ENCODE data around the gene FARP1. TPM values are rescaled to one million over a fixed set of nuclear protein-coding genes. Genes with fewer than 3 reads are reported as not detected.

The FARP1 gene
- total and polyA plus RNA-seq, 2 of the 8 experiments (the other 6 are each of a cell fraction or from before 2014, with no cell fraction given): 24.7 to 104 TPM

DNA sequence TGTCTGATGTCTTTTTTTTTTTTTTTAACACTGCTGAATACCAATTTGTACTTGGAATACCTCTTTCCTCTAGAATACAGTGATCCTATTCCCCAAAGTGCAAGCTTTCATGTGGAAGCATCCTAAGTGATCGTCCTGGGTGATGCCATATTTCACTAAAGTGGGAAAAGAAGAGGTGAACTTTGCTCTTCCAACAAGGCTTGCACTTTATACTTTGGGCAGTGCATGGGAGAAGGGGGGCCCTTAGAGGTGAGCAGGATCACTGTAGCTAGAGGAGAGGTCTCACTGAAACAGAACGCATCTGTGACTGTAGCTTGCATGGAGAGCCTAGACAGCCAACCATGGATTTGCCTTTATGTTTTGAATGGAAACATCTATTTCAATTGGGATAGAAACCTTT, 260.2 kb downstream of the FARP1 start:
- no peak overlapping the region for H3K23ac ChIP-seq (ENCODE audit: insufficient read length)
- H3K4ac ChIP-seq (replicated peaks; ENCODE audit: insufficient read length, low read depth, low read length): no peak overlapping the region
- H2BK15ac ChIP-seq (ENCODE audit: low read length): no peak overlapping the region
- no peak overlapping the region for H3K18ac ChIP-seq (ENCODE audit: extremely low read depth, low read length)
- DNase-seq (ENCODE audit: low read depth in 1 of 2, low spot score in 2 of 2) (no peak), FAIRE-seq (no peak)
- no peak overlapping the region for H4K91ac ChIP-seq (replicated peaks; ENCODE audit: insufficient read length, low read length)
- 92% methylated on average over 2 of the region's 2 CpGs; no CpG with 5 or more reads in 1 of the 2 experiments for WGBS, 2 experiments (ENCODE audit: extremely low coverage in 1 of 2, insufficient coverage in 1 of 2, insufficient read length in 1 of 2, insufficient replicate concordance in 2 of 2, low coverage in 1 of 2, low lambda C conversion rate in 2 of 2, missing lambda C conversion rate in 1 of 2)
- H3K9ac ChIP-seq (replicated peaks in 1 of 4; ENCODE audit: extremely low read depth in 1 of 4, low read depth in 3 of 4, low read length in 3 of 4): no peak overlapping the region
- H4K8ac ChIP-seq (ENCODE audit: extremely low read depth, insufficient read depth, low read length): no peak overlapping the region
- H3K4me1 ChIP-seq (replicated peaks in 1 of 4; ENCODE audit: control insufficient read depth in 3 of 4, insufficient read depth in 4 of 4, low read length in 3 of 4): no peaks in the 10 kb centered on the region
- ChIA-PET POLR2A (ENCODE audit: partially characterized antibody) (no interaction called here), CTCF (ENCODE audit: partially characterized antibody) (interaction anchor here (0.8 to 1.9 kb wide), 7 partner anchors 11 to 370 kb away, joined by 3 to 7 read pairs (median 4); no protein-coding TSS in a partner anchor)
- H2AFZ ChIP-seq (ENCODE audit: low read length): no peak overlapping the region
- no peak overlapping the region for H3K4me2 ChIP-seq (ENCODE audit: insufficient read depth in 1 of 2, low read depth in 2 of 2, low read length in 2 of 2)
- H2AK5ac ChIP-seq (ENCODE audit: low read depth, low read length): no peak overlapping the region
- H3K79me1 ChIP-seq (ENCODE audit: low read depth, low read length): peaks cover 2% of the 10 kb centered on the region; the same call in 1 of the 2 replicates
- H2BK5ac ChIP-seq (ENCODE audit: low read depth, low read length): no peak overlapping the region
- no peak overlapping the region for H3K4me3 ChIP-seq (ENCODE audit: extremely low read depth in 1 of 4, insufficient read depth in 2 of 4, low read depth in 3 of 4, low read length in 4 of 4)
- H2BK120ac ChIP-seq (replicated peaks; ENCODE audit: low read depth, low read length): no peak overlapping the region
- H3K56ac ChIP-seq (replicated peaks; ENCODE audit: insufficient read length, low read depth, low read length): no peak overlapping the region
- TF ChIP-seq SP2 (IDR thresholded peaks at IDR 0.05; ENCODE audit: low read length) (no peak), TAF1 (IDR thresholded peaks at IDR 0.05; ENCODE audit: low read depth, low read length) (no peak), SIN3A (conservative IDR thresholded peaks at IDR 0.05 in 1 of 2, IDR thresholded peaks at IDR 0.05 in 1 of 2; ENCODE audit: low read depth in 1 of 2, low read length in 2 of 2) (no peak), SAP30 (IDR thresholded peaks at IDR 0.05; ENCODE audit: insufficient read depth, insufficient replicate concordance, low read length) (no peak), CBX5 (IDR thresholded peaks at IDR 0.05; ENCODE audit: low read depth, low read length) (no peak), EGR1 (IDR thresholded peaks at IDR 0.05; ENCODE audit: borderline replicate concordance, low read depth, low read length) (no peak)
- no peaks in the 10 kb centered on the region for H3K27me3 ChIP-seq (replicated peaks in 1 of 4; ENCODE audit: control insufficient read depth in 3 of 4, extremely low read depth in 1 of 4, insufficient read depth in 3 of 4, low read length in 3 of 4)
- H3K36me3 ChIP-seq (ENCODE audit: control insufficient read depth in 2 of 4, insufficient read depth in 4 of 4, low read length in 3 of 4): peaks cover 0 to 6% (median 0%) of the 10 kb centered on the region in 4 experiments; a peak in 2 of 8 replicates
- no peak overlapping the region for H2BK20ac ChIP-seq (ENCODE audit: low read length)
- H3K27ac ChIP-seq (ENCODE audit: low read depth, low read length): no peak overlapping the region
- H3K14ac ChIP-seq (ENCODE audit: insufficient read length): no peak overlapping the region
- H3K79me2 ChIP-seq (ENCODE audit: control insufficient read depth in 1 of 2, insufficient read depth in 2 of 2, low read length in 2 of 2): no peaks in the 10 kb centered on the region
- H3K23me2 ChIP-seq (ENCODE audit: low read depth, low read length): no peaks in the 10 kb centered on the region
- H3K9me3 ChIP-seq (ENCODE audit: insufficient read depth in 2 of 2, low read depth in 1 of 2, low read length in 1 of 2): no peaks in the 10 kb centered on the region
- no peaks in the 10 kb centered on the region for H4K20me1 ChIP-seq (replicated peaks in 1 of 2; ENCODE audit: control insufficient read depth in 1 of 2, insufficient read depth in 2 of 2, low read length in 2 of 2)
- no peak overlapping the region for H2BK12ac ChIP-seq (ENCODE audit: low read depth, low read length)
- no peak overlapping the region for H4K5ac ChIP-seq (ENCODE audit: insufficient read length, low read depth, low read length)

All from H1 (cell line).